WTC11 (cell line): ENCODE data around the gene STARD10. TPM values are rescaled to one million over a fixed set of nuclear protein-coding genes. Genes with fewer than 3 reads are reported as not detected.

Experiments
- ATAC-seq: fragments of 200-7000 bp; cut with Tn5 transposase; 2 replicates; pipeline ENCODE4 v1.10.0; 2021; ENCODE audit warnings: mild to moderate bottlenecking, moderate library complexity
- CTCF ChIA-PET: fragments of 300-600 bp; sonication (Branson Sonifier 250); formaldehyde crosslinking; loops from one replicate; lab custom pipeline; 2021; ENCODE audit warnings: antibody characterized with exemption; lab: Charles Lee
- POLR2A ChIA-PET: fragments of 350-600 bp; sonication (Branson Sonifier 250); formaldehyde crosslinking; loops from one replicate; lab custom pipeline; 2021; ENCODE audit warnings: antibody characterized with exemption; lab: Charles Lee
- DNase-seq: peaks from one replicate; pipeline ENCODE4 v3.0.0; 2021; ENCODE audit warnings: low spot score
- H3K27ac Mint-ChIP-seq: 2 replicates; pipeline ENCODE4 v1.8.0; 2021; ENCODE audit warnings: mixed read lengths
- H3K27me3 Mint-ChIP-seq: 2 replicates; pipeline ENCODE4 v1.8.0; 2021; ENCODE audit warnings: low read depth, mild to moderate bottlenecking, moderate library complexity, mixed read lengths
- H3K36me3 Mint-ChIP-seq: 2 replicates; pipeline ENCODE4 v1.8.0; 2021; ENCODE audit warnings: mixed read lengths
- H3K4me1 Mint-ChIP-seq: 2 replicates; pipeline ENCODE4 v1.8.0; 2022; ENCODE audit warnings: mixed read lengths
- H3K4me3 Mint-ChIP-seq: 2 replicates; pipeline ENCODE4 v1.8.0; 2021; ENCODE audit warnings: mild to moderate bottlenecking, moderate library complexity, mixed read lengths
- H3K9me3 Mint-ChIP-seq: 2 replicates; pipeline ENCODE4 v1.8.0; 2021; ENCODE audit warnings: mixed read lengths
- ATF1 ChIP-seq: sonication (generic); formaldehyde crosslinking; IDR thresholded peaks from 2 replicates; pipeline ENCODE4 v1.8.1; 2023; ENCODE audit warnings: mild to moderate bottlenecking, moderate library complexity, missing genetic modification reagents
- GABPB1 ChIP-seq: sonication (generic); formaldehyde crosslinking; IDR thresholded peaks from 2 replicates; pipeline ENCODE4 v1.8.1; 2023; ENCODE audit warnings: mild to moderate bottlenecking, missing genetic modification reagents
- HMGA2 ChIP-seq: fragments of 250-450 bp; sonication (Bioruptor Pico); IDR thresholded peaks from 2 replicates; pipeline ENCODE4 v1.4.0; 2021; ENCODE audit warnings: mild to moderate bottlenecking, moderate library complexity
- JAZF1 ChIP-seq: fragments of 250-450 bp; sonication (Bioruptor Pico); IDR thresholded peaks from 2 replicates; pipeline ENCODE4 v1.9.0; 2021; ENCODE audit warnings: moderate library complexity, mild to moderate bottlenecking, inconsistent platforms
- JUN ChIP-seq: sonication (generic); formaldehyde crosslinking; IDR thresholded peaks from 2 replicates; pipeline ENCODE4 v1.8.0; 2023; ENCODE audit warnings: mild to moderate bottlenecking, missing genetic modification reagents
- KAT7 ChIP-seq: sonication (generic); formaldehyde crosslinking; IDR thresholded peaks from 2 replicates; pipeline ENCODE4 v1.8.1; 2023; ENCODE audit warnings: missing genetic modification reagents, mild to moderate bottlenecking, borderline replicate concordance
- MXD4 ChIP-seq: fragments of 250-450 bp; sonication (Bioruptor Pico); IDR thresholded peaks from 2 replicates; pipeline ENCODE4 v1.8.0; 2021; ENCODE audit warnings: mild to moderate bottlenecking, moderate library complexity, borderline replicate concordance
- NR3C1 ChIP-seq: sonication (generic); formaldehyde crosslinking; conservative IDR thresholded peaks from 2 replicates; pipeline ENCODE4 v1.8.1; 2023; ENCODE audit warnings: low read depth, mild to moderate bottlenecking, missing genetic modification reagents
- SMAD4 ChIP-seq: sonication (generic); formaldehyde crosslinking; IDR thresholded peaks from 2 replicates; pipeline ENCODE4 v1.8.0; 2022; ENCODE audit warnings: mild to moderate bottlenecking, missing genetic modification reagents
- SOX15 ChIP-seq: fragments of 250-450 bp; sonication (Bioruptor Pico); IDR thresholded peaks from 2 replicates; pipeline ENCODE4 v1.9.0; 2021; ENCODE audit warnings: mild to moderate bottlenecking
- ZNF219 ChIP-seq: sonication (generic); formaldehyde crosslinking; IDR thresholded peaks from 2 replicates; pipeline ENCODE4 v1.8.0; 2023; ENCODE audit warnings: missing genetic modification reagents, mild to moderate bottlenecking, borderline replicate concordance
- ZNF416 ChIP-seq: fragments of 250-450 bp; sonication (Bioruptor Pico); IDR thresholded peaks from 2 replicates; pipeline ENCODE4 v1.9.0; 2021; ENCODE audit warnings: mild to moderate bottlenecking, inconsistent platforms
- ZNF423 ChIP-seq: fragments of 250-450 bp; sonication (Bioruptor Pico); IDR thresholded peaks from 2 replicates; pipeline ENCODE4 v2.1.2; 2022; ENCODE audit warnings: mild to moderate bottlenecking, moderate library complexity
- total RNA-seq: library from RNA; stranded (reverse); gene quantifications from 3 replicates; pipeline ENCODE4 v1.2.3, GENCODE V29; 2021
- TF ChIP-seq, protein P1 (sequence below): fragments of 250-450 bp; sonication (Bioruptor Pico); IDR thresholded peaks from 2 replicates; pipeline ENCODE4 v1.8.0; 2021; ENCODE audit warnings: mild to moderate bottlenecking
- TF ChIP-seq, protein P2 (sequence below): sonication (generic); formaldehyde crosslinking; IDR thresholded peaks from 2 replicates; pipeline ENCODE4 v1.8.0; 2022; ENCODE audit warnings: mild to moderate bottlenecking, missing genetic modification reagents
- TF ChIP-seq, protein P3 (sequence below): sonication (generic); formaldehyde crosslinking; IDR thresholded peaks from 2 replicates; pipeline ENCODE4 v1.8.1; 2023; ENCODE audit warnings: mild to moderate bottlenecking, missing genetic modification reagents, moderate library complexity
- TF ChIP-seq, protein P4 (sequence below): sonication (generic); formaldehyde crosslinking; IDR thresholded peaks from 2 replicates; pipeline ENCODE4 v1.8.0; 2023; ENCODE audit warnings: missing genetic modification reagents
- TF ChIP-seq, protein P5 (sequence below): sonication (generic); formaldehyde crosslinking; IDR thresholded peaks from 2 replicates; pipeline ENCODE4 v1.8.1; 2023; ENCODE audit warnings: mild to moderate bottlenecking, missing genetic modification reagents, borderline replicate concordance
- TF ChIP-seq, protein P6 (sequence below): sonication (generic); formaldehyde crosslinking; IDR thresholded peaks from 2 replicates; pipeline ENCODE4 v1.8.1; 2022; ENCODE audit warnings: missing genetic modification reagents, borderline replicate concordance
- TF ChIP-seq, protein P7 (sequence below): fragments of 250-450 bp; sonication (Bioruptor Pico); IDR thresholded peaks from 2 replicates; pipeline ENCODE4 v1.9.0; 2021; ENCODE audit warnings: mild to moderate bottlenecking
- TF ChIP-seq, protein P8 (sequence below): fragments of 250-450 bp; sonication (Bioruptor Pico); IDR thresholded peaks from 2 replicates; pipeline ENCODE4 v1.9.0; 2021; ENCODE audit warnings: mild to moderate bottlenecking, borderline replicate concordance

The STARD10 gene
- total RNA-seq, 1 experiment from 2014 or later: 32.0 TPM

DNA sequence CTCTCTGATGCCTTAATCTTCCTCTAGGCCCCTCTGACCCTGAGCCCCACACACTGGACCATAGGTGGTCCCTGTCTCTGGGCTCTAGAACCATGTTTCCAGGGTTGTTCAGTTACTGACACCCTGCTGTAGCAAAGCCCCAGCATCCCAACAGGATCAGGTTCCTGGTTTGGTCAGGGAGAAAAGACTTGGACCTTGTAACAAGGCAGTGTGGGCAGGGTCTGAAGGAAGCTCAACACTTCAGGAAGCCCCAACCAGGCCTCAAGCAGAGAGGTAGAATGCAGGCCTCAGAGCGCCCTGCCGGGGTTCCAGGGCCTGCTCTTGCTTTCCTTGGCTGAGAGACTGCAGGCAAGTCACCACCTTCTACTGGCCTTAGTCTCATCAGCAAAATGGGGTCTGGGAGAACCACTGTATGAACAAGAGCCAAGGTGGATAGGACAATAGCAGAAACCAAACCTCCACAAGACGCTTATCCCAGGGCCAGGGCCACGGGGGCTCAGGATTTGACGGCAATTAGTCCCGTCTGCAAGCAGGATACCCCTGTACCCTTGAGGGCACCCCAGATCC is 46.5 kb downstream of the STARD10 start:
- Mint-ChIP-seq H3K4me3 (no peak overlapping the region), H3K27ac (no peak overlapping the region), H3K4me1 (peaks cover 33% of the 10 kb centered on the region), H3K27me3 (no peaks in the 10 kb centered on the region), H3K36me3 (peaks cover 2% of the 10 kb centered on the region; the same call in 1 of the 2 replicates), H3K9me3 (no peaks in the 10 kb centered on the region)
- POLR2A ChIA-PET: no interaction called here
- TF ChIP-seq, protein P1, sequence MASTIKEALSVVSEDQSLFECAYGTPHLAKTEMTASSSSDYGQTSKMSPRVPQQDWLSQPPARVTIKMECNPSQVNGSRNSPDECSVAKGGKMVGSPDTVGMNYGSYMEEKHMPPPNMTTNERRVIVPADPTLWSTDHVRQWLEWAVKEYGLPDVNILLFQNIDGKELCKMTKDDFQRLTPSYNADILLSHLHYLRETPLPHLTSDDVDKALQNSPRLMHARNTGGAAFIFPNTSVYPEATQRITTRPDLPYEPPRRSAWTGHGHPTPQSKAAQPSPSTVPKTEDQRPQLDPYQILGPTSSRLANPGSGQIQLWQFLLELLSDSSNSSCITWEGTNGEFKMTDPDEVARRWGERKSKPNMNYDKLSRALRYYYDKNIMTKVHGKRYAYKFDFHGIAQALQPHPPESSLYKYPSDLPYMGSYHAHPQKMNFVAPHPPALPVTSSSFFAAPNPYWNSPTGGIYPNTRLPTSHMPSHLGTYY (CRISPR knock-in tag): no peak
- TF ChIP-seq, protein P2, sequence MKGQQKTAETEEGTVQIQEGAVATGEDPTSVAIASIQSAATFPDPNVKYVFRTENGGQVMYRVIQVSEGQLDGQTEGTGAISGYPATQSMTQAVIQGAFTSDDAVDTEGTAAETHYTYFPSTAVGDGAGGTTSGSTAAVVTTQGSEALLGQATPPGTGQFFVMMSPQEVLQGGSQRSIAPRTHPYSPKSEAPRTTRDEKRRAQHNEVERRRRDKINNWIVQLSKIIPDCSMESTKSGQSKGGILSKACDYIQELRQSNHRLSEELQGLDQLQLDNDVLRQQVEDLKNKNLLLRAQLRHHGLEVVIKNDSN: no peak
- TF ChIP-seq, protein P3, sequence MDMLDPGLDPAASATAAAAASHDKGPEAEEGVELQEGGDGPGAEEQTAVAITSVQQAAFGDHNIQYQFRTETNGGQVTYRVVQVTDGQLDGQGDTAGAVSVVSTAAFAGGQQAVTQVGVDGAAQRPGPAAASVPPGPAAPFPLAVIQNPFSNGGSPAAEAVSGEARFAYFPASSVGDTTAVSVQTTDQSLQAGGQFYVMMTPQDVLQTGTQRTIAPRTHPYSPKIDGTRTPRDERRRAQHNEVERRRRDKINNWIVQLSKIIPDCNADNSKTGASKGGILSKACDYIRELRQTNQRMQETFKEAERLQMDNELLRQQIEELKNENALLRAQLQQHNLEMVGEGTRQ (CRISPR knock-in tag): no peak
- TF ChIP-seq, protein P4, sequence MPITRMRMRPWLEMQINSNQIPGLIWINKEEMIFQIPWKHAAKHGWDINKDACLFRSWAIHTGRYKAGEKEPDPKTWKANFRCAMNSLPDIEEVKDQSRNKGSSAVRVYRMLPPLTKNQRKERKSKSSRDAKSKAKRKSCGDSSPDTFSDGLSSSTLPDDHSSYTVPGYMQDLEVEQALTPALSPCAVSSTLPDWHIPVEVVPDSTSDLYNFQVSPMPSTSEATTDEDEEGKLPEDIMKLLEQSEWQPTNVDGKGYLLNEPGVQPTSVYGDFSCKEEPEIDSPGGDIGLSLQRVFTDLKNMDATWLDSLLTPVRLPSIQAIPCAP (CRISPR knock-in tag): no peak
- no peak for TF ChIP-seq ZNF423 (CRISPR knock-in tag)
- TF ChIP-seq KAT7 (CRISPR knock-in tag): no peak
- no peak for TF ChIP-seq JUN (CRISPR knock-in tag)
- no peak for TF ChIP-seq GABPB1 (CRISPR knock-in tag)
- no peak for TF ChIP-seq SMAD4
- no peak for TF ChIP-seq HMGA2 (CRISPR knock-in tag)
- TF ChIP-seq, protein P5, sequence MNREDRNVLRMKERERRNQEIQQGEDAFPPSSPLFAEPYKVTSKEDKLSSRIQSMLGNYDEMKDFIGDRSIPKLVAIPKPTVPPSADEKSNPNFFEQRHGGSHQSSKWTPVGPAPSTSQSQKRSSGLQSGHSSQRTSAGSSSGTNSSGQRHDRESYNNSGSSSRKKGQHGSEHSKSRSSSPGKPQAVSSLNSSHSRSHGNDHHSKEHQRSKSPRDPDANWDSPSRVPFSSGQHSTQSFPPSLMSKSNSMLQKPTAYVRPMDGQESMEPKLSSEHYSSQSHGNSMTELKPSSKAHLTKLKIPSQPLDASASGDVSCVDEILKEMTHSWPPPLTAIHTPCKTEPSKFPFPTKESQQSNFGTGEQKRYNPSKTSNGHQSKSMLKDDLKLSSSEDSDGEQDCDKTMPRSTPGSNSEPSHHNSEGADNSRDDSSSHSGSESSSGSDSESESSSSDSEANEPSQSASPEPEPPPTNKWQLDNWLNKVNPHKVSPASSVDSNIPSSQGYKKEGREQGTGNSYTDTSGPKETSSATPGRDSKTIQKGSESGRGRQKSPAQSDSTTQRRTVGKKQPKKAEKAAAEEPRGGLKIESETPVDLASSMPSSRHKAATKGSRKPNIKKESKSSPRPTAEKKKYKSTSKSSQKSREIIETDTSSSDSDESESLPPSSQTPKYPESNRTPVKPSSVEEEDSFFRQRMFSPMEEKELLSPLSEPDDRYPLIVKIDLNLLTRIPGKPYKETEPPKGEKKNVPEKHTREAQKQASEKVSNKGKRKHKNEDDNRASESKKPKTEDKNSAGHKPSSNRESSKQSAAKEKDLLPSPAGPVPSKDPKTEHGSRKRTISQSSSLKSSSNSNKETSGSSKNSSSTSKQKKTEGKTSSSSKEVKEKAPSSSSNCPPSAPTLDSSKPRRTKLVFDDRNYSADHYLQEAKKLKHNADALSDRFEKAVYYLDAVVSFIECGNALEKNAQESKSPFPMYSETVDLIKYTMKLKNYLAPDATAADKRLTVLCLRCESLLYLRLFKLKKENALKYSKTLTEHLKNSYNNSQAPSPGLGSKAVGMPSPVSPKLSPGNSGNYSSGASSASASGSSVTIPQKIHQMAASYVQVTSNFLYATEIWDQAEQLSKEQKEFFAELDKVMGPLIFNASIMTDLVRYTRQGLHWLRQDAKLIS (CRISPR knock-in tag): no peak
- no peak for TF ChIP-seq MXD4
- TF ChIP-seq, protein P6, sequence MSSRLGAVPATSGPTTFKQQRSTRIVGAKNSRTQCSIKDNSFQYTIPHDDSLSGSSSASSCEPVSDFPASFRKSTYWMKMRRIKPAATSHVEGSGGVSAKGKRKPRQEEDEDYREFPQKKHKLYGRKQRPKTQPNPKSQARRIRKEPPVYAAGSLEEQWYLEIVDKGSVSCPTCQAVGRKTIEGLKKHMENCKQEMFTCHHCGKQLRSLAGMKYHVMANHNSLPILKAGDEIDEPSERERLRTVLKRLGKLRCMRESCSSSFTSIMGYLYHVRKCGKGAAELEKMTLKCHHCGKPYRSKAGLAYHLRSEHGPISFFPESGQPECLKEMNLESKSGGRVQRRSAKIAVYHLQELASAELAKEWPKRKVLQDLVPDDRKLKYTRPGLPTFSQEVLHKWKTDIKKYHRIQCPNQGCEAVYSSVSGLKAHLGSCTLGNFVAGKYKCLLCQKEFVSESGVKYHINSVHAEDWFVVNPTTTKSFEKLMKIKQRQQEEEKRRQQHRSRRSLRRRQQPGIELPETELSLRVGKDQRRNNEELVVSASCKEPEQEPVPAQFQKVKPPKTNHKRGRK (CRISPR knock-in tag): no peak
- no peak for TF ChIP-seq SOX15 (CRISPR knock-in tag)
- TF ChIP-seq ZNF219 (CRISPR knock-in tag): no peak
- ATAC-seq (no peak), DNase-seq (no peak)
- CTCF ChIA-PET: interaction anchor here (2.0 kb wide), 1 partner anchor 22 kb away, joined by 8 read pairs; no protein-coding TSS in a partner anchor

DNA sequence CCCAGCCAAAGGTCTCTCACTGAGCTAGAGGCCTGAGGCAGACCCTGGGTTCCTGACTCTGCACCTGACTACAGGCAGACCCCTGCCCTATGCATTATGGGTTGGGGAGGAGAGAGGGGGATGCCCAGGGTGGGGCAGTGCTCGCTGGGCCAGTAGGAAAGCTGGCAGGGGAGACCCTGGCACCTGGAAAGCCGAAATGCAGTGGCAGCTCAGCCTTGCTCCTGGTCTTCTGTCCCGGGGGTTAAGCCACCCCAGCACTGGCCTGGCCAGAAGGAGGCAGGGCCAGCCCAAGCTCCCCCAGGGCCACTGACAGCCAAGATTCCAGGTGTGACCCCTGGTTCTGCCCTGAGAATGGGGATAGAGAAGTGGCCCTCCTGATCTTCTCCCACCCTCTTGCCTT is 47.0 kb downstream of the STARD10 start:
- DNase-seq: no peak
- no peak for TF ChIP-seq NR3C1
- TF ChIP-seq, protein P7, sequence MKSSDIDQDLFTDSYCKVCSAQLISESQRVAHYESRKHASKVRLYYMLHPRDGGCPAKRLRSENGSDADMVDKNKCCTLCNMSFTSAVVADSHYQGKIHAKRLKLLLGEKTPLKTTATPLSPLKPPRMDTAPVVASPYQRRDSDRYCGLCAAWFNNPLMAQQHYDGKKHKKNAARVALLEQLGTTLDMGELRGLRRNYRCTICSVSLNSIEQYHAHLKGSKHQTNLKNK (CRISPR knock-in tag): no peak
- no peak for TF ChIP-seq ATF1
- no peak for TF ChIP-seq JAZF1
- TF ChIP-seq, protein P8, sequence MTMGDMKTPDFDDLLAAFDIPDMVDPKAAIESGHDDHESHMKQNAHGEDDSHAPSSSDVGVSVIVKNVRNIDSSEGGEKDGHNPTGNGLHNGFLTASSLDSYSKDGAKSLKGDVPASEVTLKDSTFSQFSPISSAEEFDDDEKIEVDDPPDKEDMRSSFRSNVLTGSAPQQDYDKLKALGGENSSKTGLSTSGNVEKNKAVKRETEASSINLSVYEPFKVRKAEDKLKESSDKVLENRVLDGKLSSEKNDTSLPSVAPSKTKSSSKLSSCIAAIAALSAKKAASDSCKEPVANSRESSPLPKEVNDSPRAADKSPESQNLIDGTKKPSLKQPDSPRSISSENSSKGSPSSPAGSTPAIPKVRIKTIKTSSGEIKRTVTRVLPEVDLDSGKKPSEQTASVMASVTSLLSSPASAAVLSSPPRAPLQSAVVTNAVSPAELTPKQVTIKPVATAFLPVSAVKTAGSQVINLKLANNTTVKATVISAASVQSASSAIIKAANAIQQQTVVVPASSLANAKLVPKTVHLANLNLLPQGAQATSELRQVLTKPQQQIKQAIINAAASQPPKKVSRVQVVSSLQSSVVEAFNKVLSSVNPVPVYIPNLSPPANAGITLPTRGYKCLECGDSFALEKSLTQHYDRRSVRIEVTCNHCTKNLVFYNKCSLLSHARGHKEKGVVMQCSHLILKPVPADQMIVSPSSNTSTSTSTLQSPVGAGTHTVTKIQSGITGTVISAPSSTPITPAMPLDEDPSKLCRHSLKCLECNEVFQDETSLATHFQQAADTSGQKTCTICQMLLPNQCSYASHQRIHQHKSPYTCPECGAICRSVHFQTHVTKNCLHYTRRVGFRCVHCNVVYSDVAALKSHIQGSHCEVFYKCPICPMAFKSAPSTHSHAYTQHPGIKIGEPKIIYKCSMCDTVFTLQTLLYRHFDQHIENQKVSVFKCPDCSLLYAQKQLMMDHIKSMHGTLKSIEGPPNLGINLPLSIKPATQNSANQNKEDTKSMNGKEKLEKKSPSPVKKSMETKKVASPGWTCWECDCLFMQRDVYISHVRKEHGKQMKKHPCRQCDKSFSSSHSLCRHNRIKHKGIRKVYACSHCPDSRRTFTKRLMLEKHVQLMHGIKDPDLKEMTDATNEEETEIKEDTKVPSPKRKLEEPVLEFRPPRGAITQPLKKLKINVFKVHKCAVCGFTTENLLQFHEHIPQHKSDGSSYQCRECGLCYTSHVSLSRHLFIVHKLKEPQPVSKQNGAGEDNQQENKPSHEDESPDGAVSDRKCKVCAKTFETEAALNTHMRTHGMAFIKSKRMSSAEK (CRISPR knock-in tag): no peak
- no peak for TF ChIP-seq ZNF416 (CRISPR knock-in tag)

More for the DNA sequence above, 47.0 kb downstream of the STARD10 start:
- no peak for ATAC-seq
- H3K9me3 Mint-ChIP-seq: no peaks in the 10 kb centered on the region
- peaks cover 39% of the 10 kb centered on the region for H3K4me1 Mint-ChIP-seq
- no peak overlapping the region for H3K4me3 Mint-ChIP-seq
- peaks cover 2% of the 10 kb centered on the region; the same call in 1 of the 2 replicates for H3K36me3 Mint-ChIP-seq
- ChIA-PET CTCF (interaction anchor here (0.6 to 2.0 kb wide), 4 partner anchors 19 to 1951 kb away, joined by 3 to 8 read pairs (median 4); partner anchors contain the start of gene STARD10), POLR2A (interaction anchor here (0.6 kb wide), 1 partner anchor 63 kb away, joined by 3 read pairs; no protein-coding TSS in a partner anchor)
- no peak overlapping the region for H3K27ac Mint-ChIP-seq
- H3K27me3 Mint-ChIP-seq: no peaks in the 10 kb centered on the region
